Transverse colon (tissue), 3 donors: ENCODE results near the gene PTPRN2.

Experiments used
- CTCF ChIP-seq, 5 experiments: fragments of 200-600 bp in 3 of 5; fragments of 450-650 bp in 2 of 5; sonication (generic) in 3 of 5; IDR thresholded peaks; 1 replicate in 2 of 5; 2 replicates in 3 of 5; pipeline ENCODE4 v1.5.1; 2016 to 2017; ENCODE audit warnings: antibody characterized with exemption in 5 of 5, inconsistent platforms in 3 of 5, mild to moderate bottlenecking in 2 of 5, moderate library complexity in 1 of 5
- EP300 ChIP-seq: sonication (generic); formaldehyde crosslinking; IDR thresholded peaks from one replicate; pipeline ENCODE4 v1.6.1; 2017; ENCODE audit warnings: antibody characterized with exemption, low read depth
- POLR2A ChIP-seq: fragments of 450-650 bp; IDR thresholded peaks from one replicate; pipeline ENCODE4 v1.6.1; 2016; ENCODE audit warnings: antibody characterized with exemption, mild to moderate bottlenecking, moderate library complexity

GRCh38 chr7:158367634-158367982 lies 220.0 kb downstream of the PTPRN2 start:
- TF ChIP-seq POLR2A (no peak), EP300 (no peak), CTCF (IDR thresholded peaks at IDR 0.05) (no peak)
